K562 (cell line): ENCODE data around the gene GARNL3. TPM values are rescaled to one million over a fixed set of nuclear protein-coding genes. Genes with fewer than 3 reads are reported as not detected.

Source experiments
- ATAC-seq: fragments of 200-7000 bp; cut with Tn5 transposase; 3 replicates; pipeline ENCODE4 v1.9.1; 2020; ENCODE audit warnings: moderate library complexity
- BruUV-seq: library from RNA; stranded (reverse); fragments of 400-500 nt; replicated peaks from 2 replicates; lab custom pipeline; 2021; lab: Mats Ljungman, UMichigan
- CTCF ChIA-PET: fragments of 300-600 bp; formaldehyde crosslinking; extraction: SDS; loops from one replicate; lab custom pipeline; 2021; ENCODE audit warnings: low intra/inter-chr PET ratio; lab: Yijun Ruan, JAX
- POLR2A ChIA-PET: fragments of 300-600, 350-650 bp; sonication (Branson Sonifier 250); formaldehyde crosslinking; extraction: SDS; loops from one replicate; lab custom pipeline; 2021; ENCODE audit warnings: antibody characterized with exemption, inconsistent platforms; lab: Yijun Ruan, JAX
- DNase-seq, 4 experiments: peaks; one replicate each; pipeline versions ENCODE4 v3.0.0 to v3.0.0-alpha.2; 2011 to 2018; ENCODE audit warnings: low spot score in 3 of 4, mixed read lengths in 3 of 4; ENCODE audit errors: extremely low read depth in 1 of 4
- FAIRE-seq: peaks from 2 replicates; lab custom pipeline; 2011; peaks lifted over from hg19 to GRCh38; lab: Jason Lieb, UNC
- H2AFZ ChIP-seq: 2 replicates; pipeline ENCODE4 v1.6.0; 2011; ENCODE audit warnings: low read depth, low read length, control low read depth, inconsistent platforms
- H3K27ac ChIP-seq: fragments of 200-600 bp; 3 replicates; pipeline ENCODE4 v1.8.0; 2011; ENCODE audit warnings: low read depth, mild to moderate bottlenecking, control low read depth, inconsistent platforms, low read length, moderate library complexity, mixed read lengths; ENCODE audit errors: extremely low read depth
- H3K27me3 ChIP-seq, 2 experiments: fragments of 300-600 bp in 1 of 2; 2 replicates in 1 of 2; 3 replicates in 1 of 2; pipeline versions ENCODE4 v1.6.0 to v1.8.0; 2011; ENCODE audit warnings: inconsistent platforms in 2 of 2, low read length in 2 of 2, mild to moderate bottlenecking in 1 of 2, mixed read lengths in 1 of 2, moderate library complexity in 1 of 2; ENCODE audit not compliant: control insufficient read depth in 2 of 2, insufficient read depth in 2 of 2
- H3K36me3 ChIP-seq: fragments of 300-600 bp; 3 replicates; pipeline ENCODE4 v1.8.0; 2011; ENCODE audit warnings: mild to moderate bottlenecking, low read length, inconsistent platforms; ENCODE audit not compliant: control insufficient read depth, insufficient read depth
- H3K4me1 ChIP-seq, 2 experiments: fragments of 200-600 bp in 1 of 2; replicated peaks in 1 of 2; 2 replicates in 1 of 2; 3 replicates in 1 of 2; pipeline versions ENCODE4 v1.5.1 to v1.8.0; 2011; ENCODE audit warnings: inconsistent platforms in 2 of 2, low read length in 2 of 2, mild to moderate bottlenecking in 1 of 2, mixed read lengths in 1 of 2, moderate library complexity in 1 of 2; ENCODE audit not compliant: control insufficient read depth in 2 of 2, insufficient read depth in 2 of 2
- H3K4me2 ChIP-seq: 2 replicates; pipeline ENCODE4 v1.6.1; 2011; ENCODE audit warnings: low read length, control low read depth, inconsistent platforms, mixed read lengths; ENCODE audit not compliant: insufficient read depth
- H3K4me3 ChIP-seq: fragments of 200-600 bp; sonication (generic), shearing (Covaris generic); 2 replicates; pipeline ENCODE4 v1.5.1; 2016; ENCODE audit warnings: control low read depth, inconsistent platforms
- H3K79me2 ChIP-seq: fragments of 200-600 bp; 3 replicates; pipeline ENCODE4 v1.8.0; 2011; ENCODE audit warnings: low read length, inconsistent platforms; ENCODE audit not compliant: control insufficient read depth, insufficient read depth
- H3K9ac ChIP-seq, 2 experiments: 2 replicates each; pipeline versions ENCODE4 v1.6.0 to v1.6.1; 2011; ENCODE audit warnings: low read depth in 2 of 2, low read length in 2 of 2, control low read depth in 1 of 2, inconsistent platforms in 1 of 2, mild to moderate bottlenecking in 1 of 2, mixed read lengths in 1 of 2; ENCODE audit not compliant: insufficient read depth in 1 of 2
- H3K9me1 ChIP-seq: one replicate; pipeline ENCODE4 v1.6.0; 2011; ENCODE audit warnings: inconsistent platforms, mild to moderate bottlenecking, low read length, moderate library complexity; ENCODE audit not compliant: control insufficient read depth, insufficient read depth
- H3K9me3 ChIP-seq: replicated peaks from 2 replicates; pipeline ENCODE4 v1.5.1; 2011; ENCODE audit warnings: low read depth, low read length, inconsistent platforms; ENCODE audit not compliant: control insufficient read depth, insufficient read depth
- H4K20me1 ChIP-seq: replicated peaks from 2 replicates; pipeline ENCODE4 v1.6.1; 2011; ENCODE audit warnings: low read length, inconsistent platforms, mixed read lengths; ENCODE audit not compliant: control insufficient read depth, insufficient read depth
- MEF2A ChIP-seq: IDR thresholded peaks from 2 replicates; pipeline ENCODE4 v1.6.1; 2011; ENCODE audit warnings: low read depth, mild to moderate bottlenecking, low read length, moderate library complexity; ENCODE audit not compliant: control insufficient read depth
- WGBS: fragments of 100-300 bp; shearing (Covaris generic); methylation state at CpG from one replicate; pipeline ENCODE4 v1.1.6; 2016; ENCODE audit warnings: low coverage, mixed read lengths; ENCODE audit not compliant: insufficient coverage; ENCODE audit errors: missing lambda C conversion rate; 5-methylcytosine and 5-hydroxymethylcytosine counted together
- in situ Hi-C: fragments of 300-500 bp; cut with MboI; formaldehyde crosslinking; loops from 4 replicates; pipeline ENCODE4 v1.15.0; 2018; ENCODE audit warnings: inconsistent platforms, mixed read lengths
- intact Hi-C: fragments of 100-400 bp; cut with micrococcal nuclease; formaldehyde crosslinking; loops from 2 replicates; pipeline ENCODE4 v1.14.2; 2022
- polyA plus RNA-seq, 8 experiments: library from polyadenylated mRNA; depleted of rRNA in 4 of 8; stranded (reverse) in 5 of 8; unstranded in 3 of 8; fragments of >200 nt; fragmentation: Nextera tagmentation in 2 of 8; fragmentation: Illumina TruSeq in 1 of 8; extraction: Ambion mirVana in 2 of 8; extraction: Trizol in 1 of 8; gene quantifications; 2 replicates each; pipeline versions ENCODE4 v1.2.1 to v1.2.3, GENCODE V29; 2011 to 2014; ENCODE audit warnings: inconsistent platforms in 1 of 8, missing spikeins in 1 of 8
- total RNA-seq, 7 experiments: library from RNA; depleted of rRNA in 6 of 7; stranded (reverse); fragments of >200 nt in 6 of 7; fragmentation: Illumina TruSeq in 2 of 7; extraction: Trizol in 2 of 7; gene quantifications; 2 replicates each; pipeline versions ENCODE4 v1.2.1 to v1.2.3, GENCODE V29; 2011 to 2021; ENCODE audit warnings: low replicate concordance in 1 of 7
- TF ChIP-seq, protein P1 (sequence below), 3 experiments: IDR thresholded peaks in 2 of 3; conservative IDR thresholded peaks in 1 of 3; 2 replicates each; pipeline ENCODE4 v1.5.1; 2011 to 2012; ENCODE audit warnings: low read length in 3 of 3, mild to moderate bottlenecking in 3 of 3, control low read depth in 2 of 3, improper control_type of control experiment in 1 of 3, inconsistent platforms in 1 of 3, low read depth in 1 of 3, mixed read lengths in 1 of 3, moderate library complexity in 1 of 3; ENCODE audit not compliant: insufficient read depth in 2 of 3

GARNL3 gene
- total and polyA plus RNA-seq, 9 of the 15 experiments (the other 6 are each of a cell fraction or from before 2014, with no cell fraction given), result 0.35 to 2.7 (median 1.6) TPM

DNA sequence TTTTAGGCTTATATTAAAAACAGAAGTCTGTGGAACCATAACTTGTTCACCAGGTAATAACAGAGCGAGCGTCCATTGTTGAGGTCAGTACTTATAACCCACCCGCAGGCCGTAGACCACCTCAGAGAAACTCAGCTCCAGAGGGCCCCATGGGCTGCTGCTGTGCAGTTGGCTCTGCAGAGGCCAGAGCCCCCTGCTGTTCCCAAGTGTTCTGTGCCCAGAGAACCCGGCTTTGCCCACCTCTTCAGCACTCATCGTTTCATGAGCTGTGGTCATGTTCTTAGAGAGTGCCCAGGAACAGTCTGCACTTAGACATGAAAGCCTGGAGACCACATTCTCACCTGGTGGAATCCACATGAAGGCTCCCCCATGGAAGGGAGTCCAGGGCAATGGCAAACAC is 82.0 kb downstream of the GARNL3 start:
- H3K9me1 ChIP-seq, result no peaks in the 10 kb centered on the region
- peaks cover 29 to 55% of the 10 kb centered on the region in 2 experiments for H3K27me3 ChIP-seq
- in situ Hi-C loops (no loop called here), intact Hi-C loops (no loop called here)
- no peak overlapping the region for H3K4me3 ChIP-seq
- H3K4me2 ChIP-seq, result no peak overlapping the region
- ChIA-PET CTCF (interaction anchor here (0.6 kb wide), 1 partner anchor 60 kb away, joined by 3 read pairs; no protein-coding TSS in a partner anchor), POLR2A (interaction anchor here (1.1 to 1.2 kb wide), 2 partner anchors 13 to 50 kb away, joined by 3 to 4 read pairs; partner anchors contain the start of gene SLC2A8)
- H3K9me3 ChIP-seq, result no peaks in the 10 kb centered on the region
- no peak overlapping the region for H3K27ac ChIP-seq
- H3K79me2 ChIP-seq, result no peaks in the 10 kb centered on the region
- no peak overlapping the region for H2AFZ ChIP-seq
- ATAC-seq, result no peak
- TF ChIP-seq MEF2A, result no peak
- TF ChIP-seq, protein P1, sequence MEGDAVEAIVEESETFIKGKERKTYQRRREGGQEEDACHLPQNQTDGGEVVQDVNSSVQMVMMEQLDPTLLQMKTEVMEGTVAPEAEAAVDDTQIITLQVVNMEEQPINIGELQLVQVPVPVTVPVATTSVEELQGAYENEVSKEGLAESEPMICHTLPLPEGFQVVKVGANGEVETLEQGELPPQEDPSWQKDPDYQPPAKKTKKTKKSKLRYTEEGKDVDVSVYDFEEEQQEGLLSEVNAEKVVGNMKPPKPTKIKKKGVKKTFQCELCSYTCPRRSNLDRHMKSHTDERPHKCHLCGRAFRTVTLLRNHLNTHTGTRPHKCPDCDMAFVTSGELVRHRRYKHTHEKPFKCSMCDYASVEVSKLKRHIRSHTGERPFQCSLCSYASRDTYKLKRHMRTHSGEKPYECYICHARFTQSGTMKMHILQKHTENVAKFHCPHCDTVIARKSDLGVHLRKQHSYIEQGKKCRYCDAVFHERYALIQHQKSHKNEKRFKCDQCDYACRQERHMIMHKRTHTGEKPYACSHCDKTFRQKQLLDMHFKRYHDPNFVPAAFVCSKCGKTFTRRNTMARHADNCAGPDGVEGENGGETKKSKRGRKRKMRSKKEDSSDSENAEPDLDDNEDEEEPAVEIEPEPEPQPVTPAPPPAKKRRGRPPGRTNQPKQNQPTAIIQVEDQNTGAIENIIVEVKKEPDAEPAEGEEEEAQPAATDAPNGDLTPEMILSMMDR (IDR thresholded peaks at IDR 0.05 in 2 of 3, conservative IDR thresholded peaks at IDR 0.05 in 1 of 3; ENCODE audit: insufficient read depth in 2 of 3, low read depth in 1 of 3, low read length in 3 of 3), result peak in 1 of 3 experiments; percentile 25; a peak in 1 of 6 replicates
- WGBS, result 5% methylated on average over 6 of the region's 6 CpGs
- H4K20me1 ChIP-seq, result peaks cover 4% of the 10 kb centered on the region; the same call in 1 of the 2 replicates
- no peaks in the 10 kb centered on the region for H3K36me3 ChIP-seq
- no TSS peak for BruUV-seq
- no peak for DNase-seq
- H3K9ac ChIP-seq, result no peak overlapping the region
- H3K4me1 ChIP-seq, result no peaks in the 10 kb centered on the region
- no peak for FAIRE-seq
